Subcutaneous abdominal adipose tissue (tissue), 5 donors: ENCODE measurements around the gene TNFSF12.

Experiments
- H3K27ac ChIP-seq: one replicate; pipeline ENCODE4 v1.7.0; 2013; ENCODE audit warnings: low read depth, mild to moderate bottlenecking, inconsistent platforms, low read length, moderate library complexity
- H3K27me3 ChIP-seq, 5 donors: one replicate each; pipeline ENCODE4 v1.7.0; 2013; ENCODE audit warnings: low read length in 5 of 5, inconsistent platforms in 1 of 5; ENCODE audit not compliant: control insufficient read depth in 5 of 5, insufficient read depth in 4 of 5
- H3K36me3 ChIP-seq, 5 donors: one replicate each; pipeline ENCODE4 v1.7.0; 2013; ENCODE audit warnings: low read length in 5 of 5; ENCODE audit not compliant: control insufficient read depth in 5 of 5, insufficient read depth in 5 of 5
- H3K4me1 ChIP-seq, 5 donors: one replicate each; pipeline ENCODE4 v1.7.0; 2013; ENCODE audit warnings: low read length in 5 of 5, mild to moderate bottlenecking in 3 of 5, moderate library complexity in 1 of 5; ENCODE audit not compliant: control insufficient read depth in 5 of 5, insufficient read depth in 5 of 5
- H3K4me3 ChIP-seq, 5 donors: one replicate each; pipeline ENCODE4 v1.7.0; 2013; ENCODE audit warnings: low read length in 5 of 5, low read depth in 1 of 5
- H3K9ac ChIP-seq, 5 donors: one replicate each; pipeline ENCODE4 v1.7.0; 2013; ENCODE audit warnings: low read length in 5 of 5, mild to moderate bottlenecking in 4 of 5, moderate library complexity in 3 of 5
- H3K9me3 ChIP-seq, 5 donors: one replicate each; pipeline ENCODE4 v1.7.0; 2013; ENCODE audit warnings: low read length in 5 of 5; ENCODE audit not compliant: control insufficient read depth in 5 of 5
- donor health status: healthy.
- donor health status: healthy.
- donor health status: healthy.
- donor health status: healthy.
- donor health status: healthy.

The TNFSF12 gene

DNA sequence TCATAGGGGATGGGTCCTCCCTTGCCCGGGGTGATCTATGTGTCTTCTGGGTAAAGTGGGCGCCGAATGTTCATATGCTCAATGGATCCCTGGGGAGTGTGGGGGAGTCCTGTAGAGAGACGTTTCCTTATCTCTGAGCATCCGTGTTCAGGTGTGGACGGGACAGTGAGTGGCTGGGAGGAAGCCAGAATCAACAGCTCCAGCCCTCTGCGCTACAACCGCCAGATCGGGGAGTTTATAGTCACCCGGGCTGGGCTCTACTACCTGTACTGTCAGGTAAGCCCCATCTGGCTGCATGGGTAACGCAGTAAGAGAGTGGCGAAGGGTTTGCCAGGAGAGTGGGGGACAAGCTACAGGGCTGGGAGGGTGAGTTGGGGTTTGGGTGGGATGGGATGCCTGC lies 7.8 kb downstream of the TNFSF12 start:
- Histone ChIP-seq H3K36me3 (peaks cover 0 to 15% (median 5%) of the 10 kb centered on the region in 5 donors), H3K4me3 (no peak overlapping the region), H3K9me3 (no peaks in the 10 kb centered on the region), H3K27me3 (no peaks in the 10 kb centered on the region), H3K27ac (no peak overlapping the region), H3K9ac (peak overlapping the region in 1 of 5 donors; percentile 76), H3K4me1 (peaks cover 8 to 66% (median 50%) of the 10 kb centered on the region in 5 donors)

- peaks cover 8 to 69% (median 51%) of the 10 kb centered on the region in 5 donors for H3K4me1 ChIP-seq
- peak overlapping the region in 1 of 5 donors; percentile 79 for H3K4me3 ChIP-seq
- no peaks in the 10 kb centered on the region for H3K27me3 ChIP-seq
- H3K27ac ChIP-seq, result peak overlapping the region; percentile 94
- no peaks in the 10 kb centered on the region for H3K9me3 ChIP-seq
- peaks cover 0 to 15% (median 5%) of the 10 kb centered on the region in 5 donors for H3K36me3 ChIP-seq
- H3K9ac ChIP-seq, result peak overlapping the region; percentile 76 to 88 (median 81)
Measured at GRCh38 chr17:7557147-7557764, 8.4 kb downstream of the TNFSF12 start.

GRCh38 chr17:7557775-7558543 lies 9.1 kb downstream of the TNFSF12 start:
- H3K4me3 ChIP-seq, result peak overlapping the region; percentile 55 to 79 (median 77)
- H3K27ac ChIP-seq, result peak overlapping the region; percentile 94

DNA sequence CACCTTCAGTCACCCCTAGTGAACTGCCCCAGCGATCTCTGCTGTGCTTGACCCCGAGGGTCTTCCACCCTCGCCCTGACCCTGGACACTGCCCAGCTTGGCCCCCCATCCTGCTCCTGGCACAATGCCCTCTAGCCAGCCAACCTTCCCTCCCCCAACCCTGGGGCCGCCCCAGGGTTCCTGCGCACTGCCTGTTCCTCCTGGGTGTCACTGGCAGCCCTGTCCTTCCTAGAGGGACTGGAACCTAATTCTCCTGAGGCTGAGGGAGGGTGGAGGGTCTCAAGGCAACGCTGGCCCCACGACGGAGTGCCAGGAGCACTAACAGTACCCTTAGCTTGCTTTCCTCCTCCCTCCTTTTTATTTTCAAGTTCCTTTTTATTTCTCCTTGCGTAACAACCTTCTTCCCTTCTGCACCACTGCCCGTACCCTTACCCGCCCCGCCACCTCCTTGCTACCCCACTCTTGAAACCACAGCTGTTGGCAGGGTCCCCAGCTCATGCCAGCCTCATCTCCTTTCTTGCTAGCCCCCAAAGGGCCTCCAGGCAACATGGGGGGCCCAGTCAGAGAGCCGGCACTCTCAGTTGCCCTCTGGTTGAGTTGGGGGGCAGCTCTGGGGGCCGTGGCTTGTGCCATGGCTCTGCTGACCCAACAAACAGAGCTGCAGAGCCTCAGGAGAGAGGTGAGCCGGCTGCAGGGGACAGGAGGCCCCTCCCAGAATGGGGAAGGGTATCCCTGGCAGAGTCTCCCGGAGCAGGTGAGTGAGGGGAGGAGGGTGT lies 9.9 kb downstream of the TNFSF12 start, which contains the start of gene TNFSF13:
TNFSF13 (plus strand) TSS at position 207 of the 776 bp plus-strand sequence; CDS start at position 497, 290 bp downstream.
- H3K9me3 ChIP-seq, result no peaks in the 10 kb centered on the region

More at GRCh38 chr17:7557775-7558543, 9.1 kb downstream of the TNFSF12 start:
- peaks cover 11 to 76% (median 58%) of the 10 kb centered on the region in 5 donors for H3K4me1 ChIP-seq
- peaks cover 0 to 15% (median 5%) of the 10 kb centered on the region in 5 donors for H3K36me3 ChIP-seq
- H3K9me3 ChIP-seq, result no peaks in the 10 kb centered on the region
- peak overlapping the region; percentile 76 to 88 (median 81) for H3K9ac ChIP-seq
- no peaks in the 10 kb centered on the region for H3K27me3 ChIP-seq

DNA sequence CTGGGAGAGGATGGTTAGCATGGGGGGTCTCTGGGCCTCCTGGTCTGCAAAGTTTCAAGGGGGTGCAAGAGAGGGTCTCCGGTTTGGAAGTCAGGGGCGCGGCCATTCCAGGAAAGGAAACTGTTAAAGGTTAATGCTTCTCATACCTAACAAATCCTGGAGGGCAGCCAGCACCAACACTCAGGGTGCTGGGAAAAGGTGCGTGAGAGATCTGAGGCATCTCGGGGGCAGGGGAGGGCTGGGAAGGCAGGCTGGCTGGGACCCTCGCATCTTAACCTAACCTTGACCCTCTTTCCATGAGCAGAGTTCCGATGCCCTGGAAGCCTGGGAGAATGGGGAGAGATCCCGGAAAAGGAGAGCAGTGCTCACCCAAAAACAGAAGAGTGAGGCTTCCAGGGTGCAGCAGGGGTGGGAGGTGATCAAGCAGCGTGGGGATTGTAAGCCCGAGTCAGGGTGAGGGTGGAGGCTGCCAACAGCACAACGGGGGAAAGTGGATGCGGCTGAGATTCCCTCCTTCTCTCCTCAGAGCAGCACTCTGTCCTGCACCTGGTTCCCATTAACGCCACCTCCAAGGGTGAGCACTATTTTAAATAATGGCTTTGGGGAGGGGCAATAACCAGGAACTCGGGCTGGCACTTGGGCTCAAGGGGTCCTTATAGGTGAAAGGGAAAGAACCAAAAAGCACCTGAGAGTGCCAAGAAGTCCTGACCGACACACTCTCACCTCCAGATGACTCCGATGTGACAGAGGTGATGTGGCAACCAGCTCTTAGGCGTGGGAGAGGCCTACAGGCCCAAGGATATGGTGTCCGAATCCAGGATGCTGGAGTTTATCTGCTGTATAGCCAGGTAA lies 10.7 kb downstream of the TNFSF12 start:
- peak overlapping the region in 4 of 5 donors; percentile 63 to 88 (median 81) for H3K9ac ChIP-seq
- H3K4me1 ChIP-seq, result peaks cover 11 to 80% (median 68%) of the 10 kb centered on the region in 5 donors

More for the DNA sequence above, 9.9 kb downstream of the TNFSF12 start, which contains the start of gene TNFSF13:
- Histone ChIP-seq H3K9ac (peak within 1 kb of the TSS; percentile 76 to 88 (median 81)), H3K36me3 (peaks cover 0 to 15% (median 6%) of the 10 kb centered on the region in 5 donors), H3K27me3 (no peaks in the 10 kb centered on the region), H3K4me1 (peaks cover 11 to 78% (median 64%) of the 10 kb centered on the region in 5 donors), H3K4me3 (peak within 1 kb of the TSS; percentile 55 to 79 (median 77)), H3K27ac (peak within 1 kb of the TSS; percentile 97)

DNA sequence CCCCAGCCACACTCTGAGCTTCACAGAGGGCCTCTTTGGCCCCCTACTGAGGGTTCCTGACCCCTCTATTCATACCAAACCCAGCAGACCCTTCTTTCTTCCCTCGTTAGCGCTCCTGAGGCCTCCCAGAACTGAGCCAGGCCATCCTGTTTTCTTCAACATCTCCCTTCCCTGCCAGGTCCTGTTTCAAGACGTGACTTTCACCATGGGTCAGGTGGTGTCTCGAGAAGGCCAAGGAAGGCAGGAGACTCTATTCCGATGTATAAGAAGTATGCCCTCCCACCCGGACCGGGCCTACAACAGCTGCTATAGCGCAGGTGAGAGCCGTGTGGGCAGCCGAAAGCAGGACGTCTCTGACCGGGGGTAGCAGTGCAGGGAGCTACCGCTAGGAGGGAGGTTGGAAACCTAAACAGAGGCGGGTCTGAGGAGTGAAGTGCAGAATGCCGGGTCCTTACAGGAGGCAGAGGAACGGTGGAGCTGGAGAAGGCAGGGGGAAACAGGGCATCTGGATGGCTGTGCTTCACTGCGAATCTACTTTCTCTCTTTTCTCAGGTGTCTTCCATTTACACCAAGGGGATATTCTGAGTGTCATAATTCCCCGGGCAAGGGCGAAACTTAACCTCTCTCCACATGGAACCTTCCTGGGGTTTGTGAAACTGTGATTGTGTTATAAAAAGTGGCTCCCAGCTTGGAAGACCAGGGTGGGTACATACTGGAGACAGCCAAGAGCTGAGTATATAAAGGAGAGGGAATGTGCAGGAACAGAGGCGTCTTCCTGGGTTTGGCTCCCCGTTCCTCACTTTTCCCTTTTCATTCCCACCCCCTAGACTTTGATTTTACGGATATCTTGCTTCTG lies 11.5 kb downstream of the TNFSF12 start:
- peak overlapping the region; percentile 61 to 79 (median 75) for H3K4me3 ChIP-seq
- peaks cover 0 to 27% (median 14%) of the 10 kb centered on the region in 5 donors for H3K36me3 ChIP-seq
- H3K9me3 ChIP-seq, result no peaks in the 10 kb centered on the region
- H3K27me3 ChIP-seq, result no peaks in the 10 kb centered on the region
- H3K4me1 ChIP-seq, result peaks cover 11 to 77% (median 68%) of the 10 kb centered on the region in 5 donors
- peak overlapping the region in 4 of 5 donors; percentile 17 to 96 (median 76) for H3K9ac ChIP-seq
- H3K27ac ChIP-seq, result peak overlapping the region; percentile 97

More for the DNA sequence above, 10.7 kb downstream of the TNFSF12 start:
- no peaks in the 10 kb centered on the region for H3K9me3 ChIP-seq
- peak overlapping the region; percentile 55 to 79 (median 72) for H3K4me3 ChIP-seq
- no peaks in the 10 kb centered on the region for H3K27me3 ChIP-seq
- H3K36me3 ChIP-seq, result peaks cover 0 to 19% (median 6%) of the 10 kb centered on the region in 5 donors
- peak overlapping the region; percentile 97 for H3K27ac ChIP-seq

- Histone ChIP-seq H3K4me3 (peak overlapping the region; percentile 72 to 86 (median 78)), H3K9me3 (no peaks in the 10 kb centered on the region), H3K9ac (peak overlapping the region; percentile 73 to 96 (median 87)), H3K27me3 (no peaks in the 10 kb centered on the region), H3K4me1 (peaks cover 11 to 74% (median 68%) of the 10 kb centered on the region in 5 donors), H3K36me3 (peaks cover 0 to 34% (median 19%) of the 10 kb centered on the region in 5 donors), H3K27ac (peak overlapping the region; percentile 97)
Measured at GRCh38 chr17:7561028-7561575, 12.2 kb downstream of the TNFSF12 start.

DNA sequence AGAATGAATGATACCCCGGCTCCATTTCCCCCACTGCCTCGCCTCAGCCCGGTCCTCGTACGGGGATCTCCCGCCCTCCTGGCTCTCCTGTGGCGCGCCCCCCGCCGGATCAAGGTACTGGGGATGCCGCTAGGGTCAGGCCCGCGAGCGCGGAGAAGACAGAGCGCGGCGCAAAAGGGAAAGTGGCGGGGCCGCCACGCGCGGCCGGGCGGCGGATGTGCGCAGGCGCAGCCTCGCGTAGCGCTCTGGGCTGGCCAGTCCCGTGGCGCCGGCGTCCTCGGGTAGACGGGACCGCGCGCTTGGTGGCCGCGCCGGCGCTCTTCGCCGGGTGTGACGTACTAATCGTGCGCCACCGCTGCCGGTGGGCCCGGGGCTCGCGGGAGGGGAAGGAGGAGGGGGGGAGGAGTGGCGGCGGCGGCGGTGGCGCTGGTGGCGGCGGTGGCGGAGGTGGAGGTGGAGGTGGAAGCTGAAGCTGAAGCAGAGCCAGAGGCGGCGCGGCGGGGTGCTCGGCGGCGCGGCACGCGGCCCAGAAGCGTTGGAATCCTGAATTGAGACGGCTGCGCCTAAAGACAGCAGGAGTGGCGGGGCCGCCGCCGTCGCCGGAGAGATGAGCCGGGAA lies 12.8 kb downstream of the TNFSF12 start, which contains the start of gene SENP3:
SENP3 (plus strand) TSS at position 331 of the 619 bp plus-strand sequence. CDS start 1,158 bp downstream, outside the sequence.
- H3K4me1 ChIP-seq, result peaks cover 11 to 71% (median 67%) of the 10 kb centered on the region in 5 donors
- no peaks in the 10 kb centered on the region for H3K9me3 ChIP-seq

More for the DNA sequence above, 12.8 kb downstream of the TNFSF12 start, which contains the start of gene SENP3:
- peak within 1 kb of the TSS; percentile 73 to 96 (median 91) for H3K9ac ChIP-seq
- H3K36me3 ChIP-seq, result peaks cover under 1 to 39% (median 19%) of the 10 kb centered on the region in 5 donors
- H3K27ac ChIP-seq, result peak within 1 kb of the TSS; percentile 97
- no peaks in the 10 kb centered on the region for H3K27me3 ChIP-seq
- H3K4me3 ChIP-seq, result peak within 1 kb of the TSS; percentile 72 to 86 (median 78)
